Gastroesophageal sphincter (tissue), 4 donors: ENCODE results near the gene RPTOR. TPM values are rescaled to one million over a fixed set of nuclear protein-coding genes. Genes with fewer than 3 reads are reported as not detected.
A peak's percentile ranks its signal among the peaks of the same experiment; 100 is the strongest.

ENCODE experiments used
- ATAC-seq: fragments of 150-250 bp; one replicate; pipeline ENCODE4 v1.9.1; 2016; ENCODE audit warnings: mild to moderate bottlenecking, moderate library complexity
- H3K27ac ChIP-seq, 4 donors: fragments of 200-600 bp; sonication (generic) in 3 of 4; 1 replicate in 3 of 4; 2 replicates in 1 of 4; pipeline ENCODE4 v1.5.1; 2016 to 2019
- H3K27me3 ChIP-seq: fragments of 200-600 bp; sonication (generic); one replicate; pipeline ENCODE4 v1.5.1; 2019
- H3K36me3 ChIP-seq, 2 donors: fragments of 200-600 bp; sonication (generic); one replicate each; pipeline ENCODE4 v1.5.1; 2019; ENCODE audit warnings: control low read depth in 1 of 2
- H3K4me1 ChIP-seq, 3 donors: fragments of 200-600 bp; sonication (generic); 1 replicate in 2 of 3; 2 replicates in 1 of 3; pipeline ENCODE4 v1.5.1; 2016 to 2019; ENCODE audit warnings: control low read depth in 2 of 3
- H3K4me3 ChIP-seq, 2 donors: fragments of 200-600 bp; sonication (generic); one replicate each; pipeline ENCODE4 v1.5.1; 2019; ENCODE audit warnings: mild to moderate bottlenecking in 1 of 2, moderate library complexity in 1 of 2
- H3K9me3 ChIP-seq, 3 donors: fragments of 200-600 bp; sonication (generic); one replicate each; pipeline ENCODE4 v1.5.1; 2017 to 2019; ENCODE audit warnings: control low read depth in 2 of 3
- EP300 ChIP-seq: sonication (generic); formaldehyde crosslinking; IDR thresholded peaks from one replicate; pipeline ENCODE4 v1.6.1; 2017; ENCODE audit warnings: antibody characterized with exemption, mild to moderate bottlenecking
- POLR2A ChIP-seq, 2 donors: fragments of 450-650 bp; IDR thresholded peaks; one replicate each; pipeline ENCODE4 v1.6.1; 2017; ENCODE audit warnings: antibody characterized with exemption in 2 of 2, mild to moderate bottlenecking in 2 of 2, moderate library complexity in 1 of 2
- POLR2AphosphoS5 ChIP-seq: sonication (generic); formaldehyde crosslinking; IDR thresholded peaks from one replicate; pipeline ENCODE4 v1.6.1; 2017; ENCODE audit warnings: antibody characterized with exemption
- WGBS, 2 donors: methylation state at CpG; one replicate each; pipeline ENCODE4 v1.1.5; 2018; ENCODE audit warnings: low coverage in 1 of 2; 5-methylcytosine and 5-hydroxymethylcytosine counted together
- total RNA-seq, 4 donors: library from RNA; depleted of rRNA; stranded (reverse); fragments of >200 nt; gene quantifications; one replicate each; pipeline ENCODE4 v1.1.0, GENCODE V29; 2016
- TF ChIP-seq, protein P1 (sequence below), 4 experiments: fragments of 200-600 bp in 2 of 4; fragments of 450-650 bp in 2 of 4; sonication (generic) in 1 of 4; IDR thresholded peaks; one replicate each; pipeline ENCODE4 v1.5.1; 2017 to 2019; ENCODE audit warnings: antibody characterized with exemption in 4 of 4, mild to moderate bottlenecking in 2 of 4, moderate library complexity in 2 of 4

RPTOR gene
- total RNA-seq, 4 donors from 2014 or later, result 25.7 to 56.8 (median 39.7) TPM

DNA sequence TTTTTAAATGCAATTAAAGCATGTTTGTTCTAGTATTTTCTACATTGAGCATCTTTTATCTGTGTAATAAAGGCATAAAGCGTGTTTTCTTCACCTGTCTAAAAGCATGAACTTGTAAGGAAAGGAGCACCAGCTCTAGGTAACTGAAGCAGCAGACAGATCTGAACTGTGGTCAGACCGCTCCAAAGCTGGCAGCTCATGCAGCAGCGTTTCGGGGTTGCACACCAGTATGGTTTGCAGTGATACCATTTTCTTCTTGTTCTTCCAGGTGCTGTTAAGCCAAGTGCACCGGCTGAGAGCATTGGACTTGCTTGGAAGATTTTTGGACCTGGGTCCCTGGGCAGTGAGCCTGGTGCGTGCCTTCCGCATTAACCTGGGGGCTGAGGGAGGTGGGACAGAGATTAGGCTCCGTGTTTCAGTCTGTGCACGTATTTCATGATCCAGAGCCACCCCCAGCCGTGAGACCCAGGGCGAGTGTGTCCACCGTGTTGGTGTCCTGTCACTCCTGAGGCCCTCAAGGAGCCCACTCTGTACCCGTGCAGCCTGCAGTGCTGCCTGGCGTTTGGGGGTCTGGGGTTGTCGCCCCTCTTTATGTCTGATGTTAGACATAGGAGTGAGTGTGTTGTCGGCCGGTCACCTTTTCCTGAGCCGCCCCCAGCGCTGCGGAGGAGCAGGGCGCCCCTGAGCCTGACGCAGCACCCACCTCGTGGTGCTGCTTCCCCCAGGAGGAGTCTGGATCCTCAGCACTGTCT is 310.7 kb downstream of the RPTOR start:
- TF ChIP-seq POLR2AphosphoS5 (no peak), EP300 (no peak), POLR2A (IDR thresholded peaks at IDR 0.05) (no peak)
- TF ChIP-seq, protein P1, sequence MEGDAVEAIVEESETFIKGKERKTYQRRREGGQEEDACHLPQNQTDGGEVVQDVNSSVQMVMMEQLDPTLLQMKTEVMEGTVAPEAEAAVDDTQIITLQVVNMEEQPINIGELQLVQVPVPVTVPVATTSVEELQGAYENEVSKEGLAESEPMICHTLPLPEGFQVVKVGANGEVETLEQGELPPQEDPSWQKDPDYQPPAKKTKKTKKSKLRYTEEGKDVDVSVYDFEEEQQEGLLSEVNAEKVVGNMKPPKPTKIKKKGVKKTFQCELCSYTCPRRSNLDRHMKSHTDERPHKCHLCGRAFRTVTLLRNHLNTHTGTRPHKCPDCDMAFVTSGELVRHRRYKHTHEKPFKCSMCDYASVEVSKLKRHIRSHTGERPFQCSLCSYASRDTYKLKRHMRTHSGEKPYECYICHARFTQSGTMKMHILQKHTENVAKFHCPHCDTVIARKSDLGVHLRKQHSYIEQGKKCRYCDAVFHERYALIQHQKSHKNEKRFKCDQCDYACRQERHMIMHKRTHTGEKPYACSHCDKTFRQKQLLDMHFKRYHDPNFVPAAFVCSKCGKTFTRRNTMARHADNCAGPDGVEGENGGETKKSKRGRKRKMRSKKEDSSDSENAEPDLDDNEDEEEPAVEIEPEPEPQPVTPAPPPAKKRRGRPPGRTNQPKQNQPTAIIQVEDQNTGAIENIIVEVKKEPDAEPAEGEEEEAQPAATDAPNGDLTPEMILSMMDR (IDR thresholded peaks at IDR 0.05), result no peak
- Histone ChIP-seq H3K27ac (peak overlapping the region in 1 of 4 donors; percentile 12), H3K27me3 (no peaks in the 10 kb centered on the region), H3K4me1 (peaks cover 0 to 28% (median 14%) of the 10 kb centered on the region in 3 donors), H3K9me3 (no peaks in the 10 kb centered on the region), H3K4me3 (no peak overlapping the region), H3K36me3 (peaks cover 0 to 40% of the 10 kb centered on the region in 2 donors)
- ATAC-seq, result no peak
- 86 to 89% methylated on average over 1 to 3 of the region's 23 CpGs for WGBS, 2 donors

DNA sequence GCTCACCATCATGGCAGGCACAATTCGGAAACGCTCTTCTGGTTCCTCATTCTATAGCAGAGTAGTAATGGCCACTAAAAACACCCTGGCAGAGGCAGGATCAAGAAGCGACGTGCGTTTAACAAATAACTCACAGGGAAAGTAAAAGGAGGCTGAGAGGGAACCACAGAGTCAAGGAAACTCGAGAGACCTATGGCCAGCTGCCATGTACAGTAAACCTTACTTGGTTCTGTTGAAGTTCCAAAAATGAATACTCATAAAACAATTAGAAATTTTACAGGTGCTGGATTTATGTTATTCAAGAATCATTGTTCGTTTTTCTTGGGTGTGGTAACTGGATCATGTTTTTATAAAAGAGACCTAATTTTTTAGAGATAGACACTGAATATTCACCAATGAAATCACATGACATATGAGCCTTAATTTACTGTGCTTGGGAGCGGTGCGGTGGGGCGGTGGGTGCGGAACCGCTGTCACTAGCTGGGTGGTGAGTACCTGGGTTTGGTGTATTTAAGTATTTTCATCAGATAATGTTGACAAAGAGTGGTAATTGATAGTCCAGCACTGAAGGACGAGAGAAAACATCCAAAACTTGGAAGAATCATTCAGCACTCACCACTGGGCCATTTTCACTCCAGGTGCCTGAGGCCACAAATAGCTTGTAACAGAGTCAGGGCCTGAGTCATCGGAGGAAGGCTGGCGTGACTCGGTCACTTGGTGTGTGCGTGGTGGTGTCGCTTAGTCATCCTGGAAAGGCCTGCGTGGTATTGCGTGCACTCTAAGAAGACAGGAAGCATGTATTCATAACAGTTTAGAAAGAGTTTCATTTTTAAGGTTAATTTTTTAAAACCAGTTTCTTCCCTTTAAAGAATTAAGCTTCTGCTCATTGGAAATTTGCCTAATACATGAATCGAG is 311.6 kb downstream of the RPTOR start:
- H3K4me3 ChIP-seq, result no peak overlapping the region
- peak; percentile 67 for ATAC-seq
- H3K9me3 ChIP-seq, result no peaks in the 10 kb centered on the region
- H3K36me3 ChIP-seq, result peaks cover 0 to 39% of the 10 kb centered on the region in 2 donors
- H3K27ac ChIP-seq, result peak overlapping the region in 3 of 4 donors; percentile 52 to 59 (median 54)
- H3K27me3 ChIP-seq, result no peaks in the 10 kb centered on the region
- TF ChIP-seq, protein P1 (IDR thresholded peaks at IDR 0.05), result no peak
- TF ChIP-seq POLR2AphosphoS5 (peak; percentile 79), EP300 (no peak)
- 51 to 55% methylated on average over 15 to 19 of the region's 21 CpGs for WGBS, 2 donors
- peaks cover 0 to 36% (median 14%) of the 10 kb centered on the region in 3 donors for H3K4me1 ChIP-seq

DNA sequence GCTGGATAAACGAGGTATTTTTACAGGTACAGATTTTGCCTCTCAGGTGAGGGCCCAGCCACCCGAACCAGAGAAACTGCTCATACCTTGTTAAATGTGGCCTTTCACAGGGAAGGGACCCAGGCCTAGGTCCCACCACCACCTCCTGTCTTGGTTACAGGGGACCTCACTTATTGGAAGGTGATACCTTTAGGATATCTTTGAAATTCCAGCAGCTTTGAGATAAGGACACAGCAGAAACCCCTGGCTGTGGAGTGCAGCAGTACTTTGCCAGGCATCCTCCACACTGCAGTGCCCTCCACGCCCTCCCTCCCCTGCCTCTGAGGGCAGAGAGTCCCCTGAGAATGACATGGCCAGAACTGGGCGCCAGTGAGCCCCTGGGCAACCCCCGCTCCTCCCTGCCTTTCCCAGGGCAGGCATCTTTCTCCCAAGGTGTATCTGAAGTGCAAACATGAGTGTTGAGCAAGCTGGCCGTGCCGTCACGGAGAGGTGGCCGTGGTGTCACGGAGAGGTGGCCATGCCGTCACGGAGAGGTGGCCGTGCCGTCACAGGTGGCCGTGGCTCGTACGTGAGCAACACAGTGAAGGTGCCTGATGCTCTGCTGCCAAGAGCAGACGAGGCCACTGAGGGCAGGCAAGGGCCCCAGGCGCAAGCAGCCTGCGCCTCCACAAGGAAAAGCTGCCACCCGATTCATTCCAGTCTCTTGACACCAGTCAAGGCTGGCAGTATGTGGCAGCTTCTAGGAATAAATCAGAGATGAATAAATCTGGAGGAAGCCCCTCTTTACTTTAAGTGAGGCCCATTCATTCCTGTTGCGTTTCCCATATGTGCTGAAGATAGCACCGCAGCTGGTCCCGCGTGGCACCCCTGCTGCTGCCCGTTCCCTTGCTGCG is 312.5 kb downstream of the RPTOR start:
- Histone ChIP-seq H3K27ac (peak overlapping the region in 3 of 4 donors; percentile 7 to 59 (median 54)), H3K9me3 (no peaks in the 10 kb centered on the region), H3K4me1 (peaks cover 0 to 44% (median 14%) of the 10 kb centered on the region in 3 donors), H3K4me3 (no peak overlapping the region), H3K36me3 (peaks cover 0 to 36% of the 10 kb centered on the region in 2 donors), H3K27me3 (no peaks in the 10 kb centered on the region)
- TF ChIP-seq POLR2A (IDR thresholded peaks at IDR 0.05), result no peak
- TF ChIP-seq, protein P1 (IDR thresholded peaks at IDR 0.05), result no peak
- no peak for TF ChIP-seq EP300
- TF ChIP-seq POLR2AphosphoS5, result no peak
- WGBS, 2 donors, result 89 to 91% methylated on average over 6 to 19 of the region's 27 CpGs
- ATAC-seq, result no peak

GRCh38 chr17:80857756-80858171 is 313.1 kb downstream of the RPTOR start:
- Histone ChIP-seq H3K36me3 (peaks cover 0 to 38% of the 10 kb centered on the region in 2 donors), H3K27ac (no peak overlapping the region)

More at GRCh38 chr17:80857756-80858171, 313.1 kb downstream of the RPTOR start:
- TF ChIP-seq, protein P1 (IDR thresholded peaks at IDR 0.05), result no peak
- TF ChIP-seq POLR2A (IDR thresholded peaks at IDR 0.05) (no peak), EP300 (no peak), POLR2AphosphoS5 (no peak)
- H3K4me3 ChIP-seq, result no peak overlapping the region
- H3K4me1 ChIP-seq, result peaks cover 0 to 44% (median 14%) of the 10 kb centered on the region in 3 donors
- no peak for ATAC-seq
- no peaks in the 10 kb centered on the region for H3K27me3 ChIP-seq
- no peaks in the 10 kb centered on the region for H3K9me3 ChIP-seq
- 92 to 98% methylated on average over 11 to 15 of the region's 25 CpGs for WGBS, 2 donors
